ENCODE data around the gene ADAMTSL4.
"Not testable (repeated sequence)": the region's sequence is repeated elsewhere in the genome, so short reads cannot be mapped to it uniquely, and the experiment has no call there.

ADAMTSL4 gene

DNA sequence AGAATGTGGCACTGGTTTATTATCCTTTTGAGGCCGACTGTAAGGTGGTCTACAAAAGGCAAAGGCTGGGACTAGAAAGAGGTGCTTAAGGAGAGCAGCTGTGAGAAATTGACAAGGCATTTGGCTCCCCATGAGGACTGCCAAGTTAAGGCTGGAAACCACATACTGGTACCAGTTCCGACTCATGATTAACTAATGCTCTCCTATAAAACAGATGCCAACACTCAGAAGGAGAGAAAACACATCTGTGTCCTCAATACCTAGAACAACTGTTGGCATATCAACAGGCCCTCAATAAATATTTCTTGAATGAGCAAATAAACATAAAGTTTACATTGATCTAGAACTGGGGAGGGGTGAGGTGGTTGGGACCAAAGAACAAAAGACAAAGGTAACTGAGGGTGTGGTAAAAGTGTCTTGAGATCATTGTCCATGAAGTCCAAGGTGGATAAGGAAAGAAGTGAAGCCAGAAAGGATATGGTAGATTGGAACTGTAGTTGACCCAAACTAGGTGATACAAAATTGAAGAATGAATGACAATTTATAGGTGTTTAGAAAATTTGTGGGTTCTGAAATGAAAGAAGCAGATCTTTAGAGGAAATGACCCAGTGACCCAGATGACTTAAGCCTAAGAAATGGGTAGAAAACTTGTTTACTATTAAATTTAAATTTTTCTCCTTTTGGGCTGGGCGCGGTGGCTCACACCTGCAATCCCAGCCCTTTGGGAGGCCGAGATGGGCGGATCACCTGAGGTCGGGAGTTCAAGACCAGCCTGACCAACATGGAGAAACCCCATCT is 47.1 kb downstream of the ADAMTSL4 start:
- no peak for DNase-seq (ENCODE audit: low read depth, low spot score)
- H3K4me3 ChIP-seq (ENCODE audit: insufficient read length, low read depth) = no peak overlapping the region
- H3K27me3 ChIP-seq (ENCODE audit: insufficient read depth, insufficient read length) = no peaks in the 10 kb centered on the region
- no peaks in the 10 kb centered on the region for H3K36me3 ChIP-seq (ENCODE audit: insufficient read depth, insufficient read length, low read length)
- no peaks in the 10 kb centered on the region for H3K9me3 ChIP-seq (ENCODE audit: insufficient read depth, low read length)
- H3K9ac ChIP-seq (ENCODE audit: insufficient read length, low read depth) = no peak overlapping the region
- TF ChIP-seq ZNF274 (IDR thresholded peaks at IDR 0.05; ENCODE audit: low read depth, low read length) = no peak
- no peak for TF ChIP-seq YY1 (IDR thresholded peaks at IDR 0.05; ENCODE audit: insufficient read depth, insufficient read length)
- no peak for TF ChIP-seq SUZ12 (IDR thresholded peaks at IDR 0.05; ENCODE audit: extremely low read depth, insufficient read depth, insufficient read length)
- peaks cover 3% of the 10 kb centered on the region for H3K4me1 ChIP-seq (ENCODE audit: insufficient read depth, insufficient read length)

DNA sequence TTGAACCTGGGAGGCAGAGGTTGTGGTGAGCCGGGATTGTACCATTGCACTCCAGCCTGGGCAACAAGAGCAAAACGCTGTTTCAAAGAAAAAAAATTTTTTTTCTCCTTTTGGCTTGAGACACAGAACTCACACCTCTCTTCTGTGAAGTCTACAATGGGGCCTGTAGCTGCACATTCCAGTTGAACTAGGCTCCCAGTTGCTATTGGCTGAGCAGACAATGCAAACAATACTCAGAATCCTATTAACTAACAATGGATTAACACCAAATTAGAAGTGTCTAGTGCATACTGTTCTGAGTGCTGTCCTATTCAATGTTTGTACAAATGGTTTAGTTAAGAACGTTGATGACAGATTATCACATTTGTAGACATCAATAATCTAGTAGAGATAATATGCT is 47.8 kb downstream of the ADAMTSL4 start:
- no peak for TF ChIP-seq ZNF274 (IDR thresholded peaks at IDR 0.05; ENCODE audit: low read depth, low read length)
- no peak for TF ChIP-seq YY1 (IDR thresholded peaks at IDR 0.05; ENCODE audit: insufficient read depth, insufficient read length)
- TF ChIP-seq SUZ12 (IDR thresholded peaks at IDR 0.05; ENCODE audit: extremely low read depth, insufficient read depth, insufficient read length) = no peak
- no peaks in the 10 kb centered on the region for H3K9me3 ChIP-seq (ENCODE audit: insufficient read depth, low read length)
- no peak overlapping the region for H3K9ac ChIP-seq (ENCODE audit: insufficient read length, low read depth)
- peaks cover 3% of the 10 kb centered on the region for H3K4me1 ChIP-seq (ENCODE audit: insufficient read depth, insufficient read length)
- H3K36me3 ChIP-seq (ENCODE audit: insufficient read depth, insufficient read length, low read length) = no peaks in the 10 kb centered on the region
- no peak overlapping the region for H3K4me3 ChIP-seq (ENCODE audit: insufficient read length, low read depth)
- DNase-seq (ENCODE audit: low read depth, low spot score) = no peak
- no peaks in the 10 kb centered on the region for H3K27me3 ChIP-seq (ENCODE audit: insufficient read depth, insufficient read length)

DNA sequence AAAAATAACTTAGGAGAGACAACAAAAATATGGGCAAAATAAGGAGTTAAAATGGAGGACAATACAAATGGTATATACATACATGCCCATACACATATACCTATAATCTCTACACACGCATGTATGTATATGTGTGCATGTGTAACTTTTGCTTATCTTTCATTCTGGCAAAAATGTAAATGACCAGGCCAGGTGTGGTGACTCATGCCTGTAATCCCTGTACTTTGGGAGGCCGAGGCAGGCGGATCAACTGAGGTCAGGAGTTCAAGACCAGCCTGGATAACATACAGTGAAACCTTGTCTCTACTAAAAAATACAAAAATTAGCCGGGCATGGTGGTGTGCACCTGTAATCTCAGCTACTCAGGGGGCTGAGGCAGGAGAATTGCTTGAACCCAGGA is 49.1 kb downstream of the ADAMTSL4 start:
- not testable (repeated sequence) for H3K9me3 ChIP-seq (ENCODE audit: insufficient read depth, low read length); DNase-seq (ENCODE audit: low read depth, low spot score); H3K4me3 ChIP-seq (ENCODE audit: insufficient read length, low read depth); H3K4me1 ChIP-seq (ENCODE audit: insufficient read depth, insufficient read length); H3K36me3 ChIP-seq (ENCODE audit: insufficient read depth, insufficient read length, low read length); H3K27me3 ChIP-seq (ENCODE audit: insufficient read depth, insufficient read length); H3K9ac ChIP-seq (ENCODE audit: insufficient read length, low read depth)

- no peaks in the 10 kb centered on the region for H3K9me3 ChIP-seq (ENCODE audit: insufficient read depth, low read length)
- H3K27me3 ChIP-seq (ENCODE audit: insufficient read depth, insufficient read length) = no peaks in the 10 kb centered on the region
- H3K4me1 ChIP-seq (ENCODE audit: insufficient read depth, insufficient read length) = peaks cover 3% of the 10 kb centered on the region
- no peak for TF ChIP-seq SUZ12 (IDR thresholded peaks at IDR 0.05; ENCODE audit: extremely low read depth, insufficient read depth, insufficient read length)
- TF ChIP-seq ZNF274 (IDR thresholded peaks at IDR 0.05; ENCODE audit: low read depth, low read length) = no peak
- TF ChIP-seq YY1 (IDR thresholded peaks at IDR 0.05; ENCODE audit: insufficient read depth, insufficient read length) = no peak
- no peaks in the 10 kb centered on the region for H3K36me3 ChIP-seq (ENCODE audit: insufficient read depth, insufficient read length, low read length)
- no peak overlapping the region for H3K9ac ChIP-seq (ENCODE audit: insufficient read length, low read depth)
- no peak overlapping the region for H3K4me3 ChIP-seq (ENCODE audit: insufficient read length, low read depth)
- DNase-seq (ENCODE audit: low read depth, low spot score) = no peak
These were observed 52.3 kb downstream of the ADAMTSL4 start for GRCh38 chr1:150601540-150601939.

DNA sequence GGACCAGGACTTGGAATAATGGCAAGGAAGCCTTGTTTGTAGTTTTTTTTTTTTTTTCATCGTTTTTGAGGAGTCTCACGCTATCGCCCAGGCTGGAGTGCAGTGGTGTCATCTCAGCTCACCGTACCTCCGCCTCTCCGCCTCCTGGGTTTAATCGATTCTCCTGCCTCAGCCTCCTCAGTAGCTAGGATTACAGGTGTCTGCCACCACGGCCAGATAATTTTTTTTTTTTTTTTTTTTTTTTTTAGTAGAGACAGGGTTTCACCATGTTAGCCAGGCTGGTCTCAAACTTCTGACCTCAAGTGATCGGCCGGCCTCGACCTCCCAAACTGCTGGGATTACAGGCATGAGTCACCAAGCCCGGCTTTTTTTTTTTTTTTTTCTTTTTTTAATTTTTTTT is 53.2 kb downstream of the ADAMTSL4 start:
- not testable (repeated sequence) for H3K36me3 ChIP-seq (ENCODE audit: insufficient read depth, insufficient read length, low read length); H3K4me1 ChIP-seq (ENCODE audit: insufficient read depth, insufficient read length); DNase-seq (ENCODE audit: low read depth, low spot score); H3K4me3 ChIP-seq (ENCODE audit: insufficient read length, low read depth); H3K27me3 ChIP-seq (ENCODE audit: insufficient read depth, insufficient read length); H3K9me3 ChIP-seq (ENCODE audit: insufficient read depth, low read length); H3K9ac ChIP-seq (ENCODE audit: insufficient read length, low read depth)

DNA sequence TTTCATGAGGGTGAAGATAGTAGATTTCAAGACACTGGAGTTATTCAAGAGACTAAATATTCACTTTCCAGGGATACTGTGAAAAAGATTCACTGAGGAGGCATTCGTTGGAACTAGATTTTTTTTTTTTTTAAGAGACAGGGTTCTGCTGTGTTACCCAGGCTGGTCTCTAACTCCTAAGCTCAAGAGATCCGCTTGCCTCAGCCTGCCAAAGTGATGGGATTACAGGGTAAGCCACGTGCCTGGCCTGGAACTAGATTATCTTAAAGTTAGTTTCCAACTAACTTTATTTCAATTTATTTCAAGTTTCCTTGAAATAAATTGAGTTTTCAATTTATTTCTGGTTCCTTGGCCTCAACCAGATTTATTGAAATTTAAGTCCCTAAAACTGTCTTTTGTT is 54.5 kb downstream of the ADAMTSL4 start:
- Histone ChIP-seq H3K36me3 (ENCODE audit: insufficient read depth, insufficient read length, low read length) (no peaks in the 10 kb centered on the region), H3K9ac (ENCODE audit: insufficient read length, low read depth) (no peak overlapping the region), H3K4me1 (ENCODE audit: insufficient read depth, insufficient read length) (no peaks in the 10 kb centered on the region), H3K9me3 (ENCODE audit: insufficient read depth, low read length) (no peaks in the 10 kb centered on the region), H3K4me3 (ENCODE audit: insufficient read length, low read depth) (no peak overlapping the region), H3K27me3 (ENCODE audit: insufficient read depth, insufficient read length) (no peaks in the 10 kb centered on the region)
- no peak for DNase-seq (ENCODE audit: low read depth, low spot score)
- TF ChIP-seq ZNF274 (IDR thresholded peaks at IDR 0.05; ENCODE audit: low read depth, low read length) = no peak
- TF ChIP-seq YY1 (IDR thresholded peaks at IDR 0.05; ENCODE audit: insufficient read depth, insufficient read length) = no peak
- TF ChIP-seq SUZ12 (IDR thresholded peaks at IDR 0.05; ENCODE audit: extremely low read depth, insufficient read depth, insufficient read length) = no peak

- H3K9ac ChIP-seq (ENCODE audit: insufficient read length, low read depth) = no peak overlapping the region
- H3K4me3 ChIP-seq (ENCODE audit: insufficient read length, low read depth) = no peak overlapping the region
- no peaks in the 10 kb centered on the region for H3K4me1 ChIP-seq (ENCODE audit: insufficient read depth, insufficient read length)
- H3K9me3 ChIP-seq (ENCODE audit: insufficient read depth, low read length) = no peaks in the 10 kb centered on the region
- TF ChIP-seq ZNF274 (IDR thresholded peaks at IDR 0.05; ENCODE audit: low read depth, low read length) (no peak), YY1 (IDR thresholded peaks at IDR 0.05; ENCODE audit: insufficient read depth, insufficient read length) (no peak), SUZ12 (IDR thresholded peaks at IDR 0.05; ENCODE audit: extremely low read depth, insufficient read depth, insufficient read length) (no peak)
- peaks cover 2% of the 10 kb centered on the region for H3K36me3 ChIP-seq (ENCODE audit: insufficient read depth, insufficient read length, low read length)
- DNase-seq (ENCODE audit: low read depth, low spot score) = no peak
- H3K27me3 ChIP-seq (ENCODE audit: insufficient read depth, insufficient read length) = no peaks in the 10 kb centered on the region
These were observed 55.0 kb downstream of the ADAMTSL4 start for GRCh38 chr1:150604226-150604588.

DNA sequence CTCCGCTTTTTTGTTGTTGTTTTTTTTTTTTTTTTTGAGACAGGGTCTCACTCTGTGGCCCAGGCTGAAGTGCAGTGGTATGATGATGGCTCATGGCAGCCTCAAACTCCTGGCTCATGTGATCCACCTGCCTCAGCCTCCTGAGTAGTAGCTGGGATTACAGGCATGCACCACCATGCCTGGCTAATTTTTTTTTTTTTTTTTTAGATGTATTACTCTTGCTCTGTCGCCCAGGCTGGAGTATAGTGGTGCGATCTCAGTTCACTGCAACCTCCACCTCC is 56.2 kb downstream of the ADAMTSL4 start:
- H3K9ac ChIP-seq (ENCODE audit: insufficient read length, low read depth); H3K4me1 ChIP-seq (ENCODE audit: insufficient read depth, insufficient read length); H3K9me3 ChIP-seq (ENCODE audit: insufficient read depth, low read length); H3K36me3 ChIP-seq (ENCODE audit: insufficient read depth, insufficient read length, low read length); H3K4me3 ChIP-seq (ENCODE audit: insufficient read length, low read depth); DNase-seq (ENCODE audit: low read depth, low spot score); H3K27me3 ChIP-seq (ENCODE audit: insufficient read depth, insufficient read length): not testable (repeated sequence)

Measured in NT2/D1 (cell line).